Uterus (tissue), 2 donors: Measurements from ENCODE around the gene CNN2.

Experiments used
- POLR2A ChIP-seq, 2 donors: fragments of 450-650 bp; IDR thresholded peaks; one replicate each; pipeline ENCODE4 v1.6.1; 2016; ENCODE audit warnings: antibody characterized with exemption in 2 of 2, mild to moderate bottlenecking in 1 of 2, moderate library complexity in 1 of 2
- TF ChIP-seq, protein P1 (sequence below), 4 experiments: fragments of 200-600 bp in 2 of 4; fragments of 450-650 bp in 2 of 4; sonication (generic) in 2 of 4; IDR thresholded peaks; one replicate each; pipeline ENCODE4 v1.5.1; 2016 to 2019; ENCODE audit warnings: antibody characterized with exemption in 4 of 4, mild to moderate bottlenecking in 2 of 4, moderate library complexity in 1 of 4

GRCh38 chr19:1027650-1028061, 1.2 kb downstream of the CNN2 start:
- TF ChIP-seq, protein P1, sequence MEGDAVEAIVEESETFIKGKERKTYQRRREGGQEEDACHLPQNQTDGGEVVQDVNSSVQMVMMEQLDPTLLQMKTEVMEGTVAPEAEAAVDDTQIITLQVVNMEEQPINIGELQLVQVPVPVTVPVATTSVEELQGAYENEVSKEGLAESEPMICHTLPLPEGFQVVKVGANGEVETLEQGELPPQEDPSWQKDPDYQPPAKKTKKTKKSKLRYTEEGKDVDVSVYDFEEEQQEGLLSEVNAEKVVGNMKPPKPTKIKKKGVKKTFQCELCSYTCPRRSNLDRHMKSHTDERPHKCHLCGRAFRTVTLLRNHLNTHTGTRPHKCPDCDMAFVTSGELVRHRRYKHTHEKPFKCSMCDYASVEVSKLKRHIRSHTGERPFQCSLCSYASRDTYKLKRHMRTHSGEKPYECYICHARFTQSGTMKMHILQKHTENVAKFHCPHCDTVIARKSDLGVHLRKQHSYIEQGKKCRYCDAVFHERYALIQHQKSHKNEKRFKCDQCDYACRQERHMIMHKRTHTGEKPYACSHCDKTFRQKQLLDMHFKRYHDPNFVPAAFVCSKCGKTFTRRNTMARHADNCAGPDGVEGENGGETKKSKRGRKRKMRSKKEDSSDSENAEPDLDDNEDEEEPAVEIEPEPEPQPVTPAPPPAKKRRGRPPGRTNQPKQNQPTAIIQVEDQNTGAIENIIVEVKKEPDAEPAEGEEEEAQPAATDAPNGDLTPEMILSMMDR (IDR thresholded peaks at IDR 0.05): no peak
- no peak for TF ChIP-seq POLR2A (IDR thresholded peaks at IDR 0.05)
